SK-N-MC (cell line): ENCODE data around the gene BABAM2.
"Not testable (repeated sequence)": the region's sequence is repeated elsewhere in the genome, so short reads cannot be mapped to it uniquely, and the experiment has no call there.

ENCODE experiments used
- EZH2 ChIP-seq: fragments of 200-600 bp; sonication (generic); IDR thresholded peaks from one replicate; pipeline ENCODE4 v1.6.1; 2017; ENCODE audit warnings: antibody characterized with exemption
- POLR2AphosphoS5 ChIP-seq: IDR thresholded peaks from 2 replicates; pipeline ENCODE4 v1.6.1; 2012; ENCODE audit warnings: mild to moderate bottlenecking, low read depth, low read length, borderline replicate concordance

DNA sequence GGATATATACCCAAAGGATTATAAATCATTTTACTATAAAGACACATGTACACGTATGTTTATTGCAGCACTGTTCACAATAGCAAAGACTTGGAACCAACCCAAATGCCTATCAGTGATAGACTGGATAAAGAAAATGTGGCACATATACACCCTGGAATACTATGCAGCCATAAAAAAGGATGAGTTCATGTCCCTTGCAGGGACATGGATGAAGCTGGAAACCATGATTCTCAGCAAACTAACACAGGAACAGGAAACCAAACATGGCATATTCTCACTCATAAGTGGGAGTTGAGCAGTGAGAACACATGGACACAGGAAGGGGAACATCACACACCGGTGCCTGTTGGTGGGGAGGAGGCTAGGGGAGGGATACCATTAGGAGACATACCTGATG, 135.7 kb downstream of the BABAM2 start:
- not testable (repeated sequence) for TF ChIP-seq POLR2AphosphoS5, EZH2
